Activated CD4-positive, alpha-beta T cell treated with anti-CD3 and anti-CD28 coated beads, Interleukin-2, Interleukin-6, amounts not matched to agents 100 ng/mL and 50 ng/mL, durations not matched to agents 16 hours and 8 hours (primary cell): Measurements from ENCODE around the gene CHCHD6.

ENCODE experiments used
- DNase-seq: peaks from one replicate; pipeline ENCODE4 v3.0.0-alpha.2; 2020

Gene CHCHD6

DNA sequence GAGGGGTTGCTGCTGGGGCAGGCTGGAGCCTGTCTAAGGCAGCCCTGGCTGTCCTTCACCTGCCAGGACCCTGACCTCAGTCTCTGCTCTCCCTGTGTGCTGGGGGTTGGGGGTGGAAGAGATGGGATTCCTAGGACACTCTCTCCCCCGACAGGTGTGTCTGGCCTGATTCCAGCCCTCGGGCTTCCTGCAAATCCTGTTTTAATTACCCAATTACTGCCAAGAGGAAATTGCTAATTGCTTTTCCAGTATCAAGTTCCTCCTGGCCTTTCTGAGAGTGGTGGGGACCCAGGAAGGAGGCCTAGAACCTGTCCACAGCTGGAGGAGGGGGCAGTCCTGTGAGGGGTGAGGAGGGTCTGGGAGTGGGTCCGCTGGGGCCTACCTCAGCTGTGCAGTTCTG lies 294.7 kb downstream of the CHCHD6 start:
- no peak for DNase-seq

DNA sequence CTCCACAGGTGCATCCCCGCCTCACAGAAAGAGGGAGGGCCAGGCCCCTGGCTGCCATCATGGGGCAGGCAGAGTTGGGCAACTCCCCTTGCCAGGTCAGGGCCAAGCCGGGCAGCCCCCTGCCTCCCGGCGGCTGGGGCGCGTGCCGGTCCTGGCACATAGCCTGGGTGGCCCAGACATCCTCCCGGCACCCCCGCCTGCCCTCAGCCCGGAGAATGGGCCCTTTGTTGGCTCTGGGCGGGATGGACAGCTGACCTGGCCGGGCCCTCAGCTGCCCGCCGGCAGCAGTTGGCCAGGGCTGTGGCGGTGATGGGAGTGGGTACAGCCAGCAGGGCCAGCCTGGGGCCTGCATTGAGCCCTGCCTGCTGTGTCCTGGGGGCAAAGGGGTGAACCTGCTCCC lies 295.3 kb downstream of the CHCHD6 start:
- DNase-seq = no peak

DNA sequence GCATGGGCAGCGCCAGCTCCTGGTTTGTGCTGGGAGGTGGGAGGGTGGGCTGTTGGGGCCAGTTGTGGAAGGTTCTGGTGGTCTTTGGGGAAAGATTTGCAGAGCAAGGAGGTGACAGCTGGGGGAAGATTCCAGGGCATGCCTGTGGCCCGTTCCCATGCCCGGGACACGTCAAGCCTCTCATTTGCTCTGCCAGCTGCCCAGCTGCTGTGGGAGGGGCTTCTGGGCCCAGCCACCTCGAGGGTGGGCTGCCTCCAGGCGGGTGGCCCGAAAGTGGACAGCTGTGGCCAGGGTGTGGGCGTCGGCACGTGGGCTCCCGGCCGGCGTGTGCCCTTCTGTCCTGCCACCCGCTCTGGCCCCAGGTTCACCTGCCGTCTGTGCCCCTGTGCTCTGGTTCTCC lies 296.1 kb downstream of the CHCHD6 start:
- no peak for DNase-seq

DNA sequence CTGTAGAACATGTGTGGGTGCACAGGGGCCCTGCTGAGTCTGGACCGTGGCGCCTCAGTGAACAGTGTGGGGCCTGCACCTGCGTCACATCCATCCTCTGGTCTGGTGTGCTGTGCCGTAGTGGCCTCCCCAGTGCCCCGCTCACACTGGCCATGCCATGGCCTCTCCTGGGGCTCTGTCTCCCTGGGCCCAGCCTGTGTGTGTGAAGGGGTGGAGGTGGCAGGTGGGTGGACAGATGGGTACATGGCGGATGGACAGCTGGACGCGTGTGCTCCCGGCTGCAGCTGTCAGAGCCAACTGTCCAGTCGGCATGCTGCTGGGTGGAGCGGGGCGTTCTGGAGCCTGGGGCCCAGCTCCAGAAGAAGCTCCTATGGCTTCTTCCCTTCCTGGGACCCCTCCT lies 296.7 kb downstream of the CHCHD6 start:
- no peak for DNase-seq

DNA sequence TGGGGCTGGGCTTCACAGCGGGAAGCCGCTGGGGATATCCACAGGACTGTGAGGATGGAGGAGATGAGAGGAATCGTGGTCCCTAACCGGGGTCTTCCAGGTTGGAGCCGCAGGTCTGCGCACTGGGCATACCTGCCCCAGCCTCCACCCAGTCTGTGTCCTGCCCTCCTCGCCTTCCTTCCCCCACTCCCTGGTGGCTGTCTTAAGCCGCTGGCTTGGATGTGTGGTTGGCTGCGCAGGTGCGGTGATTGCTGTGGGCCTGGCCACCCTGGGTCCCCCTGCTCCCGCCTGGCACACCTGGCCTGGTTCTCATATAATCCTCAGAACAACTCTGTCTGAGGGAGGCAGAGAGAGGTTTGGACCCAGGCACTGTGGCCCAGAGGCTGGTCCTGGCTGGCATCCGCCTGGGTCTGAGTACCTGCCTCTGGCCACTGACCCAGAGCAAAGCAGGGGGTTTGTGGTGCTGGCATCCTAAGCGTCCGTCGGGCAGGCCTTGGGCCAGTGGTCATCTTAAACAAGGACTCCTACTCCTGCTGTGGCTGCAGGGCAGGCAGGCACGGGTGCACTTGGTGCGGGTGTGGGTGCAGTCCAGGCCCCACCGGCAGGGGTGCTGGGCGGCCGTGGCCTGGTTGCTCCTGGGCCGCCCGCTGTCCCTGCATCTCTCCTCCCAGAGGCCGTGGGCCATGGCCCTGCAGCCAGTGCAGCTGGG lies 297.6 kb downstream of the CHCHD6 start:
- no peak for DNase-seq

DNA sequence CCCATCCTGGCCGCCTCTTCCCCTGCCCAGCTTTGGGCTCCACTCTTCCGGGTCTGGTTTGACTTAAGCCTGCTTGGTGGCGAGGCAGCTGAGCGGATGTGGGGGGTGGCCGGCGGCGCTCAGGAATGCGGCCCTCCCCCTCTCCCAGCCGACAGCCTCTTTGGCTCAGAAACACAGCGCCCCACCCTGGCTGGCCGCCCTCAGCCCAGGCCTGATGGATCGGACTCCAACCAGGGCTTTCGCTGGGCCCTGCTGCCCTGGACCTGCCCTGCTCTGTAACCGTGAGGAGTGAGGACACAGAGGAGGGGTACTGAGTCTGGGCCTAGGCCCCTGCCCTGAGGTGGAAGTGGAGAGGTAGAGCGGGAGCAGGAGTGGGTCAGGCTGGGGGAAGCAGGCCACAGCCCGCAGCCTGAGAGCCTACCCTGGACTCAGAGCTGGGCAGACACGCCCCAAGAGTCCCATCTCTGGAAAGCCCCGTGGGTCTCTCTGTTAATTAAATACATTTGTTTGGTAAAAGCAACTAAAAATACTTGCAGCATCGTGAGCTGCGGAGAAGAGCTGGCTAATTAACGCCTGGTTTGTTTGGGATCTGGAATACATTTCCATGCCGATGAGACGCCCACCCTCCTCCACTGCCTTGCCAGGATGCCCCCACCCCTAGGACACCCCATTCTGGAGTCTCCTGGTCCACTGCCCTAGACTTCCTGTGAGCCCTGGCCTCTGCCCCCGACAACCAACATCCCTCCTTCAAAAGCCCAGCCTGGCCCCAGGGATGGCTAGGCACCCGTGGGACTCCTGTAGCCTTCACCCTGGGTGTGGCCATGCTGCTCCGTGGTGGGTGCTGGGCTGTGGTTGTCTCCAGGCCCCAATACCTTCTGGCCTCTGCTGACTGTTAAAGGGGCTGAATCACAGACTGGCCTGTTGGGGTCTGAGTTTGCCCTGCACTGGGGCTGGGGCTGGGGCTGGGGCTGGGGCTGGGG lies 298.4 kb downstream of the CHCHD6 start:
- DNase-seq = no peak

DNA sequence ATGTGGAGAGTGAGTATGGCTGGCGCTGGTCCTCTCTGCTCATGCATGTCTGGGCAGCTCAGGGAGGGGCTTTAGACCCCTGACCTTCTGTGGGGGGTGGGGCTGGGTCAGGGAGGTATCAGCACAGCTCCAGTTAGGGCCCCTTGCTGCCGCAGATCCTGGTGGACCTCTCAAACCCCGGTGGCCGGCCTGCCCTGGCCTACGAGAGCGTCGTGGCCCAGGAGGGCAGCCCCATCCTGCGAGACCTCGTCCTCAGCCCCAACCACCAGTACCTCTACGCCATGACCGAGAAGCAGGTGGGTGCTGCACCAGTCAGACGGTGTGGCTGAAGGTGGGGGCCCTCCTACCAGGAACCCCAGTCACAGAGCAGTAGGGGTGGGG lies 299.1 kb downstream of the CHCHD6 start:
- no peak for DNase-seq

DNA sequence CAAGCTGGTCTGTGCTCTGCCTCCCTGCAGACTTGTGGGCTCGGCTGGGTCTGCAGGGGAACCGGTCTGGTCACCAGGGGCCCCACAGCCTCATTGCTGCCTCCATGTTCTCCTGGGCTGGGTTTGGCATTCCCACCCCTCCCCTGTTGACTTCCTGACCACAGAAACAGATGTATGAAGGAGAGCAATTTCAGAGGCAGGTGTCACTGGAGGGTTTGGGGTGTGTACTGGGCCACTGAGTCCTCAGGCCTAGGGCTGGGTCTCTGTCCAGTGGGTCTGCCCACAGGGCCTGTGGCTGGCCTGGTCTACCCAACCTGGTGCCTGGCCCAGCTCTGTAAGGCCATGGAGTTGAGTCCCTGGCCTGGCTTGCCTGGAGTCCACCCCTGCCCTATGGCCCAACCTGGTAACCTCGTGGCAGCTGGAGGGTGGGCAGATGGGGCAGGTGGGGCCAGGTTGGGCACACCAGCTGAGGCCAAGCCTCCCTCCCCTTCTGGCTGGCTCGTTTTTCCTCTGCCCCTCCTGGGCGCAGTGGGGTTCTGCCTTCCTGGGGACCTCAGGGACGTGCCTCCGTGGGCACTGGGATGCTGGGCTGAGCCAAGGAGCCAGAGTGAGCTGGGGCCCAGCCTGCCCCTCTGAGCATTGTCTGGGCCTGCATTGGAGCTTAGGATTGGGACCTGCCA lies 299.7 kb downstream of the CHCHD6 start:
- DNase-seq = no peak

DNA sequence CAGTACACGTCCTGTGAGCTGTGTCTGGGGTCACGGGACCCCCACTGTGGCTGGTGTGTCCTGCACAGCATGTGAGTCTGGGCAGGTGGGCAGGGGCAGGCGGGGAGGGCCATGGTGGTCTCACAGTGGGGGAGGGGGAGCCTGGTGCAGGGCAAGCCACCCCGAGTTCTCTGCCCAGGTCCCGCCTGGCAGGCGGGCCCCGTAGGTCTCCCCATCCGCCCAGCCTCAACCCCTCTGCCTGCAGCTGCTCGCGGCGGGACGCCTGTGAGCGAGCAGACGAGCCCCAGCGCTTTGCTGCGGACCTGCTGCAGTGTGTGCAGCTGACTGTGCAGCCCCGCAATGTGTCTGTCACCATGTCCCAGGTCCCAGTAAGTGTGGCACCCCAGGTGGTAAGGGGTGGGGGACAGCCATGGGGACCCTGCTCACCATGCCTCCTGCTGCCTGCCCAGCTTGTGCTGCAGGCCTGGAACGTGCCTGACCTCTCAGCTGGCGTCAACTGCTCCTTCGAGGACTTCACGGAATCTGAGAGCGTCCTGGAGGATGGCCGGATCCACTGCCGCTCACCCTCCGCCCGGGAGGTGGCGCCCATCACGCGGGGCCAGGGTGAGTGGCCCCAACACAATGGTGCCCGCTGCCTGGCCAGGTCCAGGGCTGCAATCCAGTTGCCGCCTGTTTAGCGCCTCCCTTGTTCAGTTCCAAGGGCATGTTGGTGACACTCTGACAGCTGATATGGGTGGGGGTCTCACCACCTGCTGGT lies 300.8 kb downstream of the CHCHD6 start:
- DNase-seq = no peak

DNA sequence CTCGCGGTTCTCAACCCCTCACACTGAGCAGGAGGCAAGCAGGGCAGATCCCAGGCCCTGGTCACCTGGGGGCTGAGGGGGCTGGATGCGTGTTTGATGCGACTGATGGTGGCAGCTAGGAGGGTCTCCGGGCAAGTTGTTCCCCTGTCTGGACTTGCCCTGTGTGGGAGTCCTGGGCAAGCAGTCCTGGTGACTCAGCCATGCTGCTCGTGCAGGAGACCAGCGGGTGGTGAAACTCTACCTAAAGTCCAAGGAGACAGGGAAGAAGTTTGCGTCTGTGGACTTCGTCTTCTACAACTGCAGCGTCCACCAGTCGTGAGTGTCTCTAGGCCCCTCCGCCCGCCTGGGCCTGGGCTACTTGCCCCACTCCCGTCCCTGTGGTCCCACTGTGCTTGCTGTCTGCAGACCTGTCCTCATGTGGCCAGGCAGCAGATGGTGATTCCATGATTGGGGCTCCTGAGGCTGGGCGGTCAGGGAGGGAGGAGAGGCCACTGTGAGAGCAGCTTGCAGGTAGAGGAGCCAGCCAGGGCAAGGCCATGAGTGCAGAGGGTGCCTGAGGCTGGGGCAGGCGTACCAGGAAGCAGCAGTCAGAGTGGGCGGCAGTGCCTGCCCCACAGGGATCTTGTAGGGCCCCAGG lies 301.9 kb downstream of the CHCHD6 start:
- DNase-seq = no peak

DNA sequence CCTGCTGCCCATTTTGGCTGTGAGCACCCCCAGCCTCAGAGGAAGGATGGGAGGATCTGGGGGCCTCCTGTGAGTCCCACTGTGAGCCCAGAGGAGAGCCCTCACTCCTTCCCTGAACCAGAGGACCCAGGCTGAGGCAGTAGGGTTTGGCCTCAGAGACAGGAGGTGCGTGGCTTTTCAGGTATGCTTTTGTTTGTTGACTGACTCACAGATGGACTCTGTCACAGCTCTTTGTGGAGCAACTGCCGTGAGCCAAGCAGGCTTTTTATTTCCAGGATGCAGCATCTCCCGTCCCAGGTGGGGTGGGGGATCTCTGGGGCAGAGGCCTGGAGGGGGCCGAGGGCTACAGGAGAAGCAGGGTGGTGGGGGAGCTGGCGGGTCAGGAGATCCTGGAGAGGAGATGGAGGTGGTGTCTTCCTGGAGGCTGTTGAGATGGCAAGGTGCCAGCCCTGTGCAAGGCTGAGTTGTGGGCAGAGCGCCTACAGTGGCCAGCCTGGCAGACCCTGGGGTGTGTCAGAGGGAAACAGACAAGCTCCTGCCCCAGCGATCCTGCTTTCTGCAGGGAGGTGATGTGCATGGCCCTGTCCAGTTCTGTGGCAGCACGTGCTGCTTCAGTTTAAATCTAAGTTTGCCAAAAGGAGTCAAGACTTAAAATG lies 302.9 kb downstream of the CHCHD6 start:
- no peak for DNase-seq

DNA sequence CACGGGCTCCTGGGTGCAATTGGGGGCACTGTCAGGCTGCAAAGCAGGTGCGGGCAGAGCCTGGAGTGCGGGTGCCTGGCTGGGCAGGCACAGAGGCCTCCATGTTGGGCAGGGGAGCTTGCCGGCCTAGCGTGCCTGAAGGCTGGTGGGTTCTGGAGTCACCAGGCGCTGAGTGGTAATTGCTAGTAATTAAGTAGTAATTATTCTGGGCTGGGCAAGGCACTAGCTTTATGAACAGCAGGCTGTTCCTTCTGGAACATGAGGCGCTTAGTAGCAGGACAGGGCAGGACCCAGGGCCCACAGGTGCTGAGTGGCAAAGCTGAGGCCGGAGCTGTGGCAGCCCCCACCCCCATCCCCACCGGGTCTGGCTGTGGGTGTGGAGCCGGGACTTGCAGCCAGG lies 304.2 kb downstream of the CHCHD6 start:
- no peak for DNase-seq

DNA sequence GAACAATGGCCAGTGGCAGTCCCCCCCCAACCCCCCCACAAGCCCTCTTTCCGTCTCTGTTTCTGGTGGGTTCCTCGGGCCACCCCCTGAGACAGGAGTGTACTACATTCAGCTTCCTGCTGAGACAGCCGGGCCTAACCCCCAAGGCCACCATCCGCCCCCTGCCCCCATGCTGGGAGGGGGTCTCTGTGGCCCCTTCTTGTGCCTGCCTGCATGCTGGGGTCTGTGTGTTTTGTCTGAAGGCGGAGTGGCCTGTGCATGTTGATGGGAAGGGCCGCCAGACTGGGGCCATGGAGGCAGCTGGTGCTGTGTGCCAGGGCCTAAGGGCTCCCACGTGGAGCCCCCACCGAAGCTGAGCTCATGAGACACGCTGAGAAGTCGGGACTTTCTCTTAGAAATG lies 305.5 kb downstream of the CHCHD6 start:
- DNase-seq = no peak
